Cardiac muscle cell (in vitro differentiated cells and primary cell): ENCODE results near the gene DESI1. TPM values are rescaled to one million over a fixed set of nuclear protein-coding genes. Genes with fewer than 3 reads are reported as not detected.
"Not testable (repeated sequence)": the region's sequence is repeated elsewhere in the genome, so short reads cannot be mapped to it uniquely, and the experiment has no call there.

Experiments used
- DNase-seq, 2 donors: peaks; one replicate each; pipeline versions ENCODE4 v3.0.0 to v3.0.0-alpha.2; 2010 to 2017; ENCODE audit warnings: low read depth in 1 of 2, low spot score in 1 of 2
- H3K27ac ChIP-seq: fragments of 200-600 bp; sonication (generic); 2 replicates; pipeline ENCODE4 v1.5.1; 2016
- H3K27me3 ChIP-seq: fragments of 200-600 bp; sonication (generic); 2 replicates; pipeline ENCODE4 v1.6.0; 2016; ENCODE audit warnings: control low read depth
- H3K36me3 ChIP-seq: fragments of 200-600 bp; sonication (generic); 2 replicates; pipeline ENCODE4 v1.5.1; 2016; ENCODE audit warnings: control low read depth
- H3K4me1 ChIP-seq: fragments of 200-600 bp; sonication (generic); 2 replicates; pipeline ENCODE4 v1.8.1; 2017; ENCODE audit warnings: low read depth, mild to moderate bottlenecking, mixed run types
- H3K4me3 ChIP-seq: fragments of 200-600 bp; sonication (generic); 2 replicates; pipeline ENCODE4 v1.5.1; 2016; ENCODE audit warnings: mild to moderate bottlenecking
- H3K9me3 ChIP-seq: fragments of 200-600 bp; sonication (generic); 2 replicates; pipeline ENCODE4 v1.5.1; 2017; ENCODE audit warnings: low read depth, mild to moderate bottlenecking, control low read depth
- polyA plus RNA-seq: library from polyadenylated mRNA; unstranded; fragments of >200 nt; fragmentation: Nextera tagmentation; extraction: Ambion mirVana; gene quantifications from 2 replicates; pipeline ENCODE4 v1.2.1, GENCODE V29; 2016
- total RNA-seq: library from RNA; depleted of rRNA; stranded (reverse); fragments of >200 nt; gene quantifications from 2 replicates; pipeline ENCODE4 v1.2.3, GENCODE V29; 2016
- TF ChIP-seq, protein P1 (sequence below): IDR thresholded peaks from 2 replicates; pipeline ENCODE4 v1.5.1; 2012; ENCODE audit warnings: low read depth, mild to moderate bottlenecking, low read length

Gene DESI1
- total and polyA plus RNA-seq, 2 experiments from 2014 or later = 27.3 to 34.2 TPM

DNA sequence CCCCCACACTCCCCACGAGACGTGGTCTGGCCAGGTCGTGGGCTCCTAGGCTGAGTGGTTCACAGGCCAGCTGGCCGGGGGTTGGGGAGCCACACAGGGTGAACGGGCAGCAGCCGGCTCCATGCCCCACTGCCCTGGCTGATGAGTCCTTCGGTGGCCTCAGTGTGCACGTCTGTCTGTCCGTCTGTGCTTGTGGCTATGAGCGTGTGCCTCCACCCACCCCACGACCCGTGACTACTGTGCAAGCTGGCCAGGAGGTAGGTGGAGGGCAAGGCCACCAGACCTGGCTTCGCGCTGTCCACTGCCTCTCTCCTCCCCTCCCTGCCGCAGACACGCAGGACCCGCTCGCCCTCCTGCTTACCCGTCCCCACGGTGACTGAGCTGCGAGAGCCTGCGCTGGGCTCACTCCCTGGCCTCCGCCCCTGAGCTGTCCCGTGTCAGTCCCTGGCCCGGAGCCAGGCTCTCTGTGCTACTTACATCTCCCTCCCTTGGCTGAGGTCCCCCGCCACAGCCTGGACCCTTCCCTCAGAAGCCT, 45.9 kb downstream of the DESI1 start:
- Histone ChIP-seq H3K36me3 (no peaks in the 10 kb centered on the region), H3K4me3 (no peak overlapping the region), H3K4me1 (no peaks in the 10 kb centered on the region), H3K27me3 (no peaks in the 10 kb centered on the region), H3K27ac (no peak overlapping the region), H3K9me3 (no peaks in the 10 kb centered on the region)
- TF ChIP-seq, protein P1, sequence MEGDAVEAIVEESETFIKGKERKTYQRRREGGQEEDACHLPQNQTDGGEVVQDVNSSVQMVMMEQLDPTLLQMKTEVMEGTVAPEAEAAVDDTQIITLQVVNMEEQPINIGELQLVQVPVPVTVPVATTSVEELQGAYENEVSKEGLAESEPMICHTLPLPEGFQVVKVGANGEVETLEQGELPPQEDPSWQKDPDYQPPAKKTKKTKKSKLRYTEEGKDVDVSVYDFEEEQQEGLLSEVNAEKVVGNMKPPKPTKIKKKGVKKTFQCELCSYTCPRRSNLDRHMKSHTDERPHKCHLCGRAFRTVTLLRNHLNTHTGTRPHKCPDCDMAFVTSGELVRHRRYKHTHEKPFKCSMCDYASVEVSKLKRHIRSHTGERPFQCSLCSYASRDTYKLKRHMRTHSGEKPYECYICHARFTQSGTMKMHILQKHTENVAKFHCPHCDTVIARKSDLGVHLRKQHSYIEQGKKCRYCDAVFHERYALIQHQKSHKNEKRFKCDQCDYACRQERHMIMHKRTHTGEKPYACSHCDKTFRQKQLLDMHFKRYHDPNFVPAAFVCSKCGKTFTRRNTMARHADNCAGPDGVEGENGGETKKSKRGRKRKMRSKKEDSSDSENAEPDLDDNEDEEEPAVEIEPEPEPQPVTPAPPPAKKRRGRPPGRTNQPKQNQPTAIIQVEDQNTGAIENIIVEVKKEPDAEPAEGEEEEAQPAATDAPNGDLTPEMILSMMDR = no peak
- DNase-seq = peak in 1 of 2 donors; percentile 38

DNA sequence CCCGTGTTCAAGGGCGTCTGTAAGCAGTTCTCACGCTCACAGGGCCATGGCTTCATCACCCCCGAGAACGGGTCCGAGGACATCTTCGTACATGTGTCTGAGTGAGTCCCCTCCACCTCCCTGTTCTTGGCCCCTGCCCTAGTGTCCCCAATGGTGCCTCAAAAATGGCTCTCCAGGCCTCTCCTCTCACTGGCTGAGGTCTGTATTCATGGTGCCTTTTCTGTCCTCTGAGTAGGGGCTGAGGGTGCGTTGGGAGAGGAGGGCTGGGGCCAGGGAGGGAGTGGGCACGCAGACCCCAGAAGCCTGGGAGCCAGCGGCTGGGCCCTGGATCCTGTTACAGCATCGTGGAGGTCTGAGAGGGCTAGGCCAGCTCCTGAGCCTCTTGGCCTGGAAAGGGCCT, 47.2 kb downstream of the DESI1 start:
- TF ChIP-seq, protein P1 = no peak
- Histone ChIP-seq H3K27ac (no peak overlapping the region), H3K36me3 (no peaks in the 10 kb centered on the region)

DNA sequence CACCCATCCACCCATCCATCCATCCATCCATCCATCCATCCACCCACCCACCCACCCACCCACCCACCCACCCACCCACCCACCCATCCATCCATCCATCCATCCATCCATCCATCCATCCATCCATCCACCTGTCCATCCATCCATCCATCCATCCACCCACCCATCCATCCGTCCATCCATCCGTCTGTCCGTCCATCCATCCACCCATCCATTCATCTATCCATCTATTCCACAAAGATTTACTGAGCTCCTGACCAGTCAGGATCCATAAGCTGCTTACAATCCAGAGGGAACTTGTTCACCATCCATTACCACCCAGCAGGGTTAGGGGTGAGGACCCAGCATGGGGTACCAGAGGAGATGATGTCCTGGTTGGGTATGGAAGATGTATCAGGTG, 48.5 kb downstream of the DESI1 start:
- H3K4me3 ChIP-seq, H3K27ac ChIP-seq, H3K4me1 ChIP-seq, H3K36me3 ChIP-seq, H3K9me3 ChIP-seq, DNase-seq, H3K27me3 ChIP-seq: not testable (repeated sequence)

More for the DNA sequence above, 47.2 kb downstream of the DESI1 start:
- H3K27me3 ChIP-seq = no peaks in the 10 kb centered on the region
- H3K4me3 ChIP-seq = no peak overlapping the region
- no peaks in the 10 kb centered on the region for H3K9me3 ChIP-seq
- no peak for DNase-seq
- no peaks in the 10 kb centered on the region for H3K4me1 ChIP-seq

DNA sequence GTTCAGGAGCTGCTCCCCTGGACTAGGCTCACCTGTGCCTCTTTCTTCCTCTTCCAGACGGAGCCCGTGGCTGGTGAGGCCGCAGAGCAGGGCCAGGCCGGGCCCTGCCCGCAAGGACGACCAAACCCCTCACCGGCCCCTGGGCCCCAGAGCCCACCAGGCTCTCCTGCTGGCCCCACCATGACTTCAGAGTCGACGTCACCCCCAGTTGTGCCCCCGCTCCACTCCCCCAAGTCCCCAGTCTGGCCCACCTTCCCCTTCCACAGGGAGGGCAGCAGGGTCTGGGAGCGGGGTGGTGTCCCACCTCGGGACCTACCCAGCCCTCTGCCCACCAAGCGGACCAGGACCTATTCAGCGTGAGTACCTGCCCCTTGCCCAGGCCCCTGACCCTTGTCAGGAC, 49.1 kb downstream of the DESI1 start:
- H3K4me3 ChIP-seq = no peak overlapping the region
- TF ChIP-seq, protein P1 = no peak
- H3K4me1 ChIP-seq = no peaks in the 10 kb centered on the region
- H3K27ac ChIP-seq = no peak overlapping the region
- no peak for DNase-seq
- H3K36me3 ChIP-seq = no peaks in the 10 kb centered on the region
- H3K9me3 ChIP-seq = no peaks in the 10 kb centered on the region
- no peaks in the 10 kb centered on the region for H3K27me3 ChIP-seq

DNA sequence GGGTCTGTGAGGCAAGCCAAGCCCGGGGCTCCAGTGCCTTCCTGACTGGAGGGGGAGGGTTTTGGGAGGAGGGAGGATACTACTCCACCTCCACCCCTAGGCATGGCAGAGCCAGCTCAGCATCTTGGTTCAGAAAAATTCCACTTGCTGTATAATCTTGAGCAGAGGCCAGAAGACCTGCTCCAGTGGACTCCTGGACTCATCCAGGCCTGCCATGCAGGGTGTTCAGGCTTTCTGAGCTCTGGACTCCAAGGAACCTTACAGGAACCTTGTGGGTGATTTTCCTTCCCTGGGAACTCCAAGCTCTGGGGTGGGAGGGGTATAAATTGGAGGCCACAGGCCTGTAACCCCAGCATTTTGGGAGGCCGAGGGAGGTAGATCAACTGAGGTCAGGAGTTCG, 50.6 kb downstream of the DESI1 start:
- no peaks in the 10 kb centered on the region for H3K9me3 ChIP-seq
- no peaks in the 10 kb centered on the region for H3K27me3 ChIP-seq
- no peak overlapping the region for H3K27ac ChIP-seq
- no peaks in the 10 kb centered on the region for H3K36me3 ChIP-seq
- TF ChIP-seq, protein P1 = no peak
- H3K4me1 ChIP-seq = no peaks in the 10 kb centered on the region
- DNase-seq = no peak
- no peak overlapping the region for H3K4me3 ChIP-seq

DNA sequence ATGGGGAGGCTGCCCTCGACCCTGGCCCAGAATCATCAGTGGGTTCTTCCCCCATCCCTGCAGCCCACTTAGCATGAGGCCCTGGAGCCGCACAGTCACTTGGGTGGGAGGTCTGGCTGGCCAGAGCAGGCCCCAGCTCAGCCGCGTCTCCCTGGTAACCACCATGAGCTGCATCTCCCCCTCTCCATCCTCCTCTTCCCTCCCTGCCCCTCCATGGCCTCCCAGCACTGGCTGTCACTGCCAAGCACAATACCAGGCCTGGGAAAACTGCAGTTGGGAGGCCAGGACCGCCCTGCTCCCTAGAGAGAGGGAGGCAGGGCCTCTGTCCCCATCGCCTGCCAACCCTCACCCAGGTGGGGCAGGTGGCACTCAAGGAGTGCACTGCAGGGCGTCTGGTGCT, 52.0 kb downstream of the DESI1 start:
- no peaks in the 10 kb centered on the region for H3K9me3 ChIP-seq
- no peaks in the 10 kb centered on the region for H3K4me1 ChIP-seq
- TF ChIP-seq, protein P1 = no peak
- no peaks in the 10 kb centered on the region for H3K27me3 ChIP-seq
- no peak overlapping the region for H3K27ac ChIP-seq
- no peak overlapping the region for H3K4me3 ChIP-seq
- no peaks in the 10 kb centered on the region for H3K36me3 ChIP-seq
- DNase-seq = no peak
